M059J (cell line): ENCODE measurements around the gene WDR49. TPM values are rescaled to one million over a fixed set of nuclear protein-coding genes. Genes with fewer than 3 reads are reported as not detected.
"Not testable (repeated sequence)": the region's sequence is repeated elsewhere in the genome, so short reads cannot be mapped to it uniquely, and the experiment has no call there.

Experiments
- DNase-seq: peaks from one replicate; pipeline ENCODE4 v3.0.0-alpha.2; 2012; ENCODE audit warnings: low read depth
- total RNA-seq: library from RNA; depleted of rRNA; stranded (reverse); fragments of >200 nt; shearing (Covaris generic); gene quantifications from 2 replicates; pipeline ENCODE4 v1.2.3, GENCODE V29; 2014

Gene WDR49
- total RNA-seq, 1 experiment from 2014 or later = not detected

DNA sequence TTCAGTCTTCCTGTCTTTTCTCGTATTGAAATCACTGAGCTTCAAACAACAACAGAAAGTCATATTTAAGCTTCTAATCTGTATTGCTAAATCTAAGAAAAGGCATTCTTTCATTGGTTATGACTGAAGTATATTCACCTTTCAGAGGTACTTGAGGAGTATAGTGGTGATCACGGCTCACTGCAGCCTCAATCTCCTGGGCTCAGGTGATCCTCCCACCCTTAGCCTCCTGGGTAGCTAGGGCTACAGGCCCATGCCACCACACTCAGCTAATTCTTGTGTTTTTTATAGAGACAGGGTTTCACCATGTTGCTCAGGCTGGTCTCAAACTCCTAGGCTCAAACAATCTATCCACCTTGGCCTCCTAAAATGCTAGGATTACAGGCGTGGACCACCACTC lies 38.7 kb downstream of the WDR49 start:
- no peak for DNase-seq

DNA sequence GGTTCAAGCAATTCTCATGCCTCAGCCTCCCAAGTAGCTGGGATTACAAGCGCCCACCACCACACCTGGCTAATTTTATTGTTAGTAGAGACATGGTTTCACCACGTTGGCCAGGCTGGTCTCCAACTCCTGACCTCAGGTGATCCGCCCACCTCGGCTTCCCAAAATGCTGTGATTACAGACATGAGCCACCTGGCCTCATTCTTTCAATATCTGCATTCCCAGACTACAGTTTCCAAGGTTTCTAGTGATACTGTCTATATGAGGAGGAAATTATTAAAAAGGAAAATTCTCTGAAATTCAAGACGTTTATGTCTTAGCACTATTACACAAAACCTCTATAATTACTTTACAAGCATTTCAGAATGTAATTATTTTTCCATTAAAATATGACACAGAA lies 39.5 kb downstream of the WDR49 start:
- not testable (repeated sequence) for DNase-seq

DNA sequence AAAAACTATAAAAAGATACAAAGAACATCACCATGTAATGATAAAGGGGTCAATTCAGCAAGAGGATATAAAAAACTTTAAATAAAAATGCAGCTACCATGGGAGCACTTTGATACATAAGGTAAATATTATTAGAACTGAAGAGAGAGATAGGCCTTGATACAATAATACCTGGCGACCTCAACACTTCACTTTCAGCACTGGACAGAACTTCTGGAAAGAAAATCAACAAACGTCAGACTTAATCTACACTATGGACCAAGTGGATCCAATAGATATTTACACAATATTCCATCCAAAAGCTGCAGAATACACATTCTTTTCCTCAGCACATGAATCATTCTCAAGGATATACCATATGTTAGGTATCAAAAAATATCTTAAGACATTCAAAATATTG lies 42.0 kb downstream of the WDR49 start:
- DNase-seq = no peak

DNA sequence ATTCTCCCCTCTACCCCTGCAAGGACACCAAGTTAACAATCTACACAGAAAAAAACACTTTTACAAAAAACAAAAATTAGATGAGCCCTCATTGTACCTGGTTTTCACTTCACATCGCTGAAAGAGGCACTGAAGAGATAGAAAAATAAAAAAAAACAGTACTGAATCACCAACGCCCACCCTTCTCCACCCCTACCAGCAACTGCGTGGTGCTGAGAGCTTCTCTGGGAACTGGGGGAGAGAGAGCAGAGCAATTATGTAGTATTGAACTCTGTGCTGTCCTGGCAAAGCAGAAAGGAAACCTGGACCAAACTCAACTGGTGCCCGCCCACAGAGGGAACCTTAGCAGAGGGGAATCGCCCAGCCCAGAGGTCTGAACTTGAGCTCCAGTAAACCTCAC lies 44.6 kb downstream of the WDR49 start:
- no peak for DNase-seq

DNA sequence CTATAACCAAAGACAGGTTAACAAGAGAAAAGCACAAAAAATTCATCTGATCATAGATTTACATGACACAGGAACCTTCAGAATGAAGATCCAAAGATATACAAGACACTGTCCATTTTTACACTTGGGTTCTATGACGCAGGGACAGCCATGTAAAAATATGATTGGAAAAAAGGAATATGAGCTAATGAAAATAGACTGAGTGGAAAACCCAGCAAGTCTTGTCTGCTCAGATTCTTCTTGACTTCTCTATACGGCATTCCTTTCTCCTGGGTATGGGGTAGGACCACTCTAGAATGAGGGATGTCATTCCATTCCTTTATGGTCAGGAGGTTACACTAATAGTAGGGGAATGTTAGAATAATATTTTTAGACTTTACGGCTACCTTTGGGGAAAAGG lies 46.9 kb downstream of the WDR49 start:
- DNase-seq = no peak

DNA sequence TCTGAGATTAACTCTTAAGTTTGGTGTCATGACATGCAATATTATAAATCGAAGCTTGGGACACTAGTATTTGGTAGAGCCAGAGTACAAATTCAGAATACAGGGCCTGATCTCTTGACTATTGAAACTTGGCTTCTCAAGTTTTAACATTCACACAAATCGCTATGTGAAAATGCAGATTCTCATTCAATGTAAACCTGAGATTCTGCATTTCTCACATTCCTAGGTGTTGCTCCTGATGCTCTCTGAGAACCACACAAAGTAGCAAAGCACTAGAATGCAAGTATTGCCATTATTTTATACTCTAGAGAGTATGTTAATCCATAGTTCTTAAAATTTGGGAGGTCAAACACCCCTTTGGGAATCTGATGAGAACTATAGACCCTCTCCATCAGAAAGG lies 47.9 kb downstream of the WDR49 start:
- DNase-seq = no peak

DNA sequence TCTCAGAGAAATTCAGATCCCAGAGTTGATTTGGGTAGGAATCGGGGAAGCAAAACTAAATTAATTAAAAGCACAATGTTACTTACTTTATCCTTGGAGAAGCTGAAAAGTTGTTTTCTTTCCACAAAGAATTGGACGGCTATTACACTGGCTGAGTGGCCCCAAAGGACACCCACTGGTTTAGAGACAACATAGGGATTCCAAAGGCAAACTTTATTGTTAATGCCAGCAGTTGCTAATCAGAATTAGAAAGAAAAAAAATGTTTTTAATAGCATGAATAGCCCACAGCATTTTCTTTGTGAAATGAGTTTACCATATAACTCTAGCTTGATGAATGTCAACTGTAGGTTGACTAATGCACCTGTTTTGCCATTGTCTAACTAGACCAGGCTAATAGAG lies 51.7 kb downstream of the WDR49 start:
- no peak for DNase-seq

DNA sequence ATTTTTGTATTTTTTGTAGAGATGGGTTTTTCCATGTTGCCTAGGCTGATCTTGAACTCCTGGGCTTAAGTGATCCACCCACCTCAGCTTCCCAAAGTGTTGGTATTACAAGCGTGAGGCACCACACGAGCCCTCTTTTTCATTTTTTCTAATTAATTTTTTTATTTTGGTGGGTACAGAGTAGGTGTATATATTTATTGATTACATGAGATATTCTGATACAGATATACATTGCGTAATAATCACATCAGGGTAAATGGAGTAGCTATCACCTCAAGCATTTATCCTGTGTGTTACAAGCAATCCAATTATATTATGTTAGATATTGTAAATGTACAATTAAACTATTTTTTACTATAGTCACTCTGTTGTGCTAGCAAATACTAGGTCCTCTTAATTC lies 66.1 kb downstream of the WDR49 start:
- DNase-seq = no peak

DNA sequence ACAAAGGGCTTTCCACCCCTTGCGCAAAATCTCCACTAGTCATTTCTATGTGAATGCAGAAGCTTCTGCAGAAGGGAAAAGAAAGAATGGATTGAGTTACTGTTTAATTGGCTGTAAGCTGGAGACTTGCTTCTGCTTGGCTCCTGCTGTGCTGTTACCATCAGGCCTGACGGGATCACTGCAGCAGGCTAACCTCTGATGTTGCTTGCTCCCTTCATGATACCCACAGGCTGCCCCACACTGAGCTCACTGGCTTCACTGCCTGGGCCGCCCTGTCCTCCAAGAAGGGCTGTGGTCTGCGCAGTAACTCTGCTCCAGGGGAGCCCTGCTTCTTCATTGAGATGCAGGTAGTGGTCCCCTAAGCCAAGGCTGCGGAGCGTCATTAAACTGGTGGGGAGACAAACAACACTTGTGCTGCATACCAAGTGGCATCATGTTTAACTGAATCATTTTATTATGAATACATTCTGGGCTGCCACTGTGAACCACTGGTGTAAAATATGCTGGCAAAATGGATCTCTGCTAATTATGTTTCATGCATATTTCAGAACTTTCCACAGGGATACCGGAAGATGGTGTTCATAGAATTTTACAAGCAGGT lies 78.6 kb downstream of the WDR49 start:
- DNase-seq = no peak

DNA sequence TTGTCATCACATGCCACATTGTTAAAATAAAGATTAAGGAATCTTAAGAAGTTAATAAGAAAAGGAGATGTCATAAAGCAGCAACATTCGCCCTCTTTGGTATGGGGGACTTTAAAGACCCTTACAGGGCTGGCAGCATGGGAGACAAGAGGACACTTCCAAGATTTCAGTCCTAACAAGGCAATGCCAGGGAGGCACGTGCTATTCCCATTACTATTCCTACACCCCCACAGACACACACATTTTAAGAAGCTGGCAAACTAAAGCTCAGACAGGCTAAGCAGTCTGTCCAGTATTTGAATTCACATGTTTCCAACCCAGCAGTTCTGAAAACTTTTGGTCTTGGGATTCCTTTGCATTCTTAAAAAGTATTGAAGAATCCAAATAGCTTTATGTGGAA lies 80.8 kb downstream of the WDR49 start:
- no peak for DNase-seq

DNA sequence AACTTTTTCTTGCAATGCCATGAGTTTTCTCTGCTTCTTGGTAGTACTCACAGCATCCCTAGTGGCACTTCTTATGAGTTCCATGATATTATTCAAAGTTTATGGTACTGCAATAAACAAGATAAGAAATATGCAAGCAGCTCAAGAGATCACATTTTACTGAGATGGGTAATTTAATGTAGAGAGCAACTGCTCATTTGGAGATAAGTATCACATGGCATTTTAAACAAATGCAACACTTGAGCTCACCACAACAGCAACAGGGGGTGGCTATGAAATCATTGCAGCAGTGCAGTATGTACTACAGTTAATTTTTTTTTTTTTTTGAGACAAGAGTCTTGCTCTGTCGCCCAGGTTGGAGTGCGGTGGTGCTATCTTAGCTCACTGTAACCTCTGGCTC lies 85.1 kb downstream of the WDR49 start:
- no peak for DNase-seq

DNA sequence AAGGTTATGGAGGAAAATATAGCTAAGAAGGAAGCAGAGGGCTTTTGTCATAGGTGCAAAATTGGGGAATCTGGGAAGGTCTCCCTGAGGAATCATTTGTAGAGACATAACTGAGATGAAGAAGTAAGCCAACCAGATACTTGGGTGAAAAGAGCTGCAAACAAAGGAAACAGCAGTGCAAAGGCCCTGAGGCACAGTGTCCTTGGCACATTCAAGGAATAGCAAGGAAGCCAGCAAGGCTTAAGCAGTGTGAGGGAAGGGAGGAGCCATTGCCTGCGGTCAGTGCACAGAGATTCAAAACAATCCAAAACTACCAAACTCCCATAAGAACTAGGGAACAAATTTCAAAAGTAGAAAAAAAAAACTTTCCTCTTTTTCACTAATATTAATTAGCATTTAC lies 88.3 kb downstream of the WDR49 start:
- DNase-seq = no peak

DNA sequence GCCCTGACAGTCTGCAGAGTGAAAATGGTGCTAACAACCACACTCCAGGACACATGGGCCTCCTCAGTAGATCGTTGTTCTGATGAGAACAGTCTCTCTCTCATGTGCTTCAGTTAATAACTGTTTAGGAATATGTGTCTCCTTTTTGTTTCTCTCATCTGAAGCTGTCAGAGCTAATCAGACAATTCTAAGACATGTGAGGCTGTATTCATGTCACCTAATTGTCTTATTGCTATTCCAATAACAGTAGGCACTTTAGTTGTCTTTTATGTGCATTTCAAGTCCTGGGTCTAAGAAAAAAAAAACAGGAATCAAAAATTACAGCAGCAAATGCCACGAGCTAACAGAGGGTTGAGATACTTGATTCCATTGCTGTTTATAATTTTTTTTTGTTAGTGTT lies 89.1 kb downstream of the WDR49 start:
- no peak for DNase-seq

DNA sequence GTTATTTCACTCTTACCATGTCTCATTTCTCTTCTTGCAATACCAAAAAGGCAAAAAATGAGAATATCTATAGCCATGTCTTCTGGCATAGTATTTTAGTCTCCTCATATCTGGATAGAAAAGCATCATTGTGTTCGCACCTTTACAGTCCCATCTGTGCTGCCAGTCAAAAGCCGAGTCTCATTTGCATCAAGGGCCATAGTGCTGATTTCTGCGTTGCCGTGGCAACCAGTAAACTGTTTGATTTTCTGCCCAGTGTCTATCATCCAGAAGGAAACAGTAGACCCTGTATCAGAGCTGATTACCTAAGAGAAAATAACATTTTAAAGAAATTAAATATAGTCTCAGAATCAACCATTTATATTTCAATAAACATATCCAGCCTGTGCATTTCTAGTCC lies 93.8 kb downstream of the WDR49 start:
- no peak for DNase-seq

DNA sequence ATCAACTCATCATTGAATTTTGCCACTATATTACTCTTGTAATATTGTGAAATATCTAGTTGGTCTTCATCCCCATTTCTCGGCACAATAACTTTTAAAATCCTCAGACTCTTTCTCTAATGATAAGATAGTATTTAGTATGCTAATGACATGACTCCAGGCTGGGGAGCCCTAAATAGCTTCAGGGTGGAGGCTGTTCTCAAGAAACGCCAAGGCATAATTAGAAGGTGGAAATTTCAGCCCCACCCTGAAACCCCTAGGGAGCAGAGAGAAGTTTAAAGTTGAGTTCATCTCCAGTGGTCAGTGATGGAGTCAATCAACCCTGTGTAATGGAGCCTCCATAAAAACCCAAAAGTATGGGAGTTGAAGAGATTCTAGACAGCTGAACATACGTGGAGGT lies 98.8 kb downstream of the WDR49 start:
- DNase-seq = no peak

DNA sequence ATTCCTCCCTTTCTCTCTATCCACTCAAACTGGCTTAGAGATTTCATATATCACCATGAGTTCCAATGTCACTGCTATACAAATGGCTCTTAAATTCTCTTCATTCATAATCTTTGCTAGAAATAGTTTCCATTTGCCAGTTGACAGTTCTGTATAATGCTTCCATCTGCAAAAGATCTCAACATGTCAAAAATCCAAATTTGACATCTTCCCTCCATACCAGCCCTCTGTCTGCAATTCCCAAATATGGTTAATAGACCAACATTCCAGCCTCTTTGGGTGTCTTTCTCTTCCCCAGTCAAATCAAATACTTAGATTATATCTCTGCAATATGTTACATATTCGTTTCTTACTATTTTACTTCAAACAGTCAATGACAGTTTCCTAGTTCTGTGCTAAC lies 115.7 kb downstream of the WDR49 start:
- no peak for DNase-seq

DNA sequence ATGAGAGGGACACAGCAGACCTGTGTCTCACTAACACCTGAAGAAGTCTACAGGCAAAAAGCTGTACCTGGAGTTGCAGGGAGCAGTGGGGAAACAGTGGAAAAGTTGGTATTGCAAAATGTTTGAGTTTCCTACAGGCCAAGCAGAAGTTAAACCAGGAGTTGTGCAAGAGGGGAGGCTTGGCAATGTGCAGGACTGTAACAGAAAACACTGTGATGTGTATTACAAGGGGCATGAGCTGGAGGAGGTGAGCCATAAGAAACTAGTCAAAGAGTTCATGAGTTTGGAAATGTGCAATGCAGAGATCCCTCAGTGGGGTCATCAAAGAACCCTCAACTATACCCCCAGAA lies 132.8 kb downstream of the WDR49 start:
- DNase-seq = no peak

DNA sequence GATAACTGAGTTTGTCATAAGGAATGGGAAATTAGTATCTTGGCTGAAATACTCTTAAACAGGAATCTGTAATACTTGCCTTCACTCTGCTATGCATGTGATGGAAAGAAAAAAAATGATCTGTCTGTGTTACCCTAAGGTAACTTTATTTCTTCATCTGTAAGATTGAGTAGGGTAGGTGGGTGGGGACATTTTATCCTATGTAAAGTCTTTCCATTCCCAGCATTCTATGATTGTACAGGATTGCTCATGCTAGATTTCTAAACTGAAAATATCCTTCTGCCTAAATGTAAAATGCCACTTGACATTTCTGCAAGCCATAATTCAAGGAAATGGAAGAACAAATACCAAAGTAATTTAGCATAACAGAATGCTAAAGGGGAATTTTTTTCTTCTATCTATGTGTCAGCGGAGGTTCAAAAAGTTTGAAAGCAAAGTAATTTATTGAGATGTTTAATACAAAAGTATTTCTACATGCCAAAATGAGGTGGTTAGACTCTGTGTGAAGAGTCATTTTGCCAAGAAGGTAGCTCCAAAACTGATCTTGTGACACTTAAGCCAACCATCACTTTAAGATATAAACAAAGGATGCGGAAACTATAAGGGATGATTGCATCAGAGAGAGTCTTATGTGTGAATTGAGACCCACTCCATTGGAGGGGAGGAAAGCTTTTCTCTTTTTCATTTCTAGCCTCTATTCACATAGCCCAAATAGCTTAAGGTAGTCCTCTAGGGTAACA lies 133.3 kb downstream of the WDR49 start:
- DNase-seq = no peak

DNA sequence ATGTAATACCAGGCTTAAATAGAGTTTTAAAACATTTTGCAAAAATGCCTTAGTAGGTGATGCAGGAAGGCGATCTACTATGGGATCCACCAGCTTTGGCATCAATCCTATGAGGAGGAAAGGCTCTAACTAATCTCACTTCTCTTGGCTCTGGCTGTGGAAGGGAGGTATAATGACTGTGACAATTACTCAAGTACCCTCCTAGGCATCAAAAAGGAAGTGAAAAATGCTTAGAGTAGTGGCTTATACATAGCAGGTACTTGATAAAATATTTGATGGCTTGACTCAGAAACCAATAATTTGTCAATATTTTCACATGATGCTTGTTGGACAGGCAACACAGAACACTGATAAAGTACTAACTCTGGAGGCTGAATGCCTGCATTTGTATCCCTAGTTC lies 145.8 kb downstream of the WDR49 start:
- no peak for DNase-seq

DNA sequence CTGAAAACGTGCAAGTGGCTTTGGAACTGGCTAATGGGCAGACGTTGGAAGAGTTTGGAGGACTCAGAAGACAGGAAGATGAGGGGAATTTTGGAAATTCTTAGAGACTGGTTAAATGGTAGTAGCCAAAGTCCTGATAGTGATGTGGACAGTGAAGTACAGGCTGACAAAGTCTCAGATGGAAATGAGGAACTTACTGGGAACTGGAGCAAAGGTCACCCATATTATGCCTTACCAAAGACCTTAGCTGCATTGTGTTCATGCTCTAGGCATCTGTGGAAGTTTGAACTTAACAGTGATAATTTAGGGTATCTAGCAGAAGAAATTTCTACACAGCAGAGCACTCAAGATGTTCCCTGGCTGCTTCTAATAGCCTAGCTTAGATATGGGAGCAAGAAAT lies 151.3 kb downstream of the WDR49 start:
- DNase-seq = no peak

DNA sequence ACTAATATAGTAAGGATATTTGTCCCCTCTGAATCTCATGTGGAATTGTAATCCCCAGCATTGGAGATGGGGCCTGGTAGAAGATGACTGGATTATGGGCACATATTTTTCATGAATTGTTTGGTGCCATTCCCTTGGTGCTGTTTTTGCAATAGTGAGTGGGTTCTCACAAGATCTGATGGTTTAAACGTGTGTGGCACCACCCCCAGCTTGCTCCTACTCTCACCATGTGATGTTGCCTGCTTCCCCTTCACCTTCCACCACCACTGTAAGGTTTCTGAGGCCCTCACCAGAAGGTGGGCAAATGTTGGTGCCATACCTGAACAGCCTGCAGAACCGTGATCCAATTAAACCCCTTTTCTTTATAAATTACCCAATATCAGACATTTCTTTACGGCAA lies 151.8 kb downstream of the WDR49 start:
- DNase-seq = no peak

DNA sequence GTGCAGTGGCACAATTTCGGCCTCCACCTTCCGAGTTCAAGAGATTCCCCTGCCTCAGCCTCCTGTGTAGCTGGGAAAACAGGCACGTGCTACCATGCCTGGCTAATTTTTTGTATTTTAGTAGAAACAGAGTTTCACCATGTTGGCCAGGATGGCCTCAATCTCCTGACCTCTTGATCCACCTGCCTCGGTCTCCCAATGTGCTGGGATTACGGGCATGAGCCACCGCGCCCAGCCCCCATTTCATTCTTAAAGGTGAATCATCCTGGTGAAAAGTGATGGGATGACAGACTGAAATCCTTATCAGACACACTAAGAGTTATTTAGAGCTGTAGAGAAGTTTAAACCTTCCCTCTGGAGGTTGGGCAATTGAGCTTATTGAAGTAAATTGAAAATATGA lies 155.8 kb downstream of the WDR49 start:
- no peak for DNase-seq

DNA sequence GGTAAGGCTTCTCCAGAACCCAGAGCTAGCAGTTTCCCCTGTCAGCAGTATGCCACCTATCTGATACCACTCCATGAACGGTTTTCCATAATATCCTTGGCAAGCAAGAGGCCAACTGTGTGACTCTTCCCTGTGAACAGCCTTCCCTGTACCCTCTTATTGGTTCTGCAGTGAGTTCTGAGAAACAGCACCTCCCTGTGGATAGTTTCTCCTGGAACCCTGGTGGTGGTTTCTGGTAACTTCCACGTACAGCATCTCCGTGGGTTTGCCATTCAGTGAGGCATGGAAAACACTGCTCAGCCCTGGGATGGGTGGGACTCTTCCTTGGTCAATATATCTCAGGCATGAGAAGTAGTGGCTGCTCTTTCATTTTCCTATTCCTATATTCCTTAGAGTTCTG lies 160.5 kb downstream of the WDR49 start:
- no peak for DNase-seq

DNA sequence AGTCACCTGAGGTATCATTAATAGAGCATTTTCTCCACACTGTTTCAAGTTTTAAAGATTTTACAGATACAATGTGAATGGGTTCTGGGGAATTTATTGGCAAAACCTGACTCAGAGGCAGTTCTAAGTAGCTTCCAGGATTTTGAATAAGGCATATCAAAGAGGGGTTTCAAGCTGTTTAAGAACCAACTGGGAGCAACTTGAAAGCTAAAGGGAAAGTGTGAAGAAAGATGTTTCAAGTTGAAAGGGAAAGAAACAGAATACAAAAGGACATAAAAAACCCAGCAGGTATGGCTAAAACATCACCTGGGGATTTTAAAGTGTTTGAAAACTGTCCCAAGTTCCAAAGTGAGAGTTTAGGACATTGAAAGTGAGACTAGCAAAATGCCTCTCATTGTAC lies 162.1 kb downstream of the WDR49 start:
- no peak for DNase-seq
